Measurements from ENCODE around the gene SLX4IP. TPM values are rescaled to one million over a fixed set of nuclear protein-coding genes. Genes with fewer than 3 reads are reported as not detected.
A peak's percentile ranks its signal among the peaks of the same experiment; 100 is the strongest.

SLX4IP gene
- total and polyA plus RNA-seq, 8 donors, result 2.5 to 6.4 (median 2.8) TPM

DNA sequence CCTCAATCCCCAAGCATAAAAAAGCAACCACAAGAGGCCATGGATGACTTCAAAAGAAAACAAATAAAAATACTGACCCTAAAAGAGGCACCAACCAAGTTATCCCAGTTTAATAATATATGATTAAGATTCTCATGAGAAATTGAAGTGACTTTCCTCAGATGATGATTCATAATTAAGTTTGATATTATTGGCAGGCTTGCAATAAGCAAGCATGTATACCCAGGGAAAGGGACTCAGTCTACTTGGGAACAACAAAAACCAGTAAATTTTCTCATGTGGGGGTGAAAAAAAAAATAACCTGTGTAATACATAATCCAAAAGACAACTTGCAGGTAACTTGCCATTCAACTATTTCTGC lies 219.1 kb downstream of the SLX4IP start:
- H3K36me3 ChIP-seq, result peaks cover 0 to 52% (median 24%) of the 10 kb centered on the region in 3 donors
- no peak for DNase-seq
- H3K9me3 ChIP-seq, result no peaks in the 10 kb centered on the region
- H3K4me1 ChIP-seq, result peaks cover 53 to 61% (median 58%) of the 10 kb centered on the region in 3 donors
- ATAC-seq, result peak in 1 of 4 donors; percentile 3
- peak overlapping the region in 2 of 4 donors; percentile 7 to 19 for H3K4me3 ChIP-seq
- no peak for FAIRE-seq
- H3K27me3 ChIP-seq, result no peaks in the 10 kb centered on the region
- H3K27ac ChIP-seq, result peak overlapping the region; percentile 23 to 84 (median 64)
- intact Hi-C loops (cut with DNase I), result no loop called here
- TF ChIP-seq, protein P1, sequence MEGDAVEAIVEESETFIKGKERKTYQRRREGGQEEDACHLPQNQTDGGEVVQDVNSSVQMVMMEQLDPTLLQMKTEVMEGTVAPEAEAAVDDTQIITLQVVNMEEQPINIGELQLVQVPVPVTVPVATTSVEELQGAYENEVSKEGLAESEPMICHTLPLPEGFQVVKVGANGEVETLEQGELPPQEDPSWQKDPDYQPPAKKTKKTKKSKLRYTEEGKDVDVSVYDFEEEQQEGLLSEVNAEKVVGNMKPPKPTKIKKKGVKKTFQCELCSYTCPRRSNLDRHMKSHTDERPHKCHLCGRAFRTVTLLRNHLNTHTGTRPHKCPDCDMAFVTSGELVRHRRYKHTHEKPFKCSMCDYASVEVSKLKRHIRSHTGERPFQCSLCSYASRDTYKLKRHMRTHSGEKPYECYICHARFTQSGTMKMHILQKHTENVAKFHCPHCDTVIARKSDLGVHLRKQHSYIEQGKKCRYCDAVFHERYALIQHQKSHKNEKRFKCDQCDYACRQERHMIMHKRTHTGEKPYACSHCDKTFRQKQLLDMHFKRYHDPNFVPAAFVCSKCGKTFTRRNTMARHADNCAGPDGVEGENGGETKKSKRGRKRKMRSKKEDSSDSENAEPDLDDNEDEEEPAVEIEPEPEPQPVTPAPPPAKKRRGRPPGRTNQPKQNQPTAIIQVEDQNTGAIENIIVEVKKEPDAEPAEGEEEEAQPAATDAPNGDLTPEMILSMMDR (IDR thresholded peaks at IDR 0.05), result no peak

DNA sequence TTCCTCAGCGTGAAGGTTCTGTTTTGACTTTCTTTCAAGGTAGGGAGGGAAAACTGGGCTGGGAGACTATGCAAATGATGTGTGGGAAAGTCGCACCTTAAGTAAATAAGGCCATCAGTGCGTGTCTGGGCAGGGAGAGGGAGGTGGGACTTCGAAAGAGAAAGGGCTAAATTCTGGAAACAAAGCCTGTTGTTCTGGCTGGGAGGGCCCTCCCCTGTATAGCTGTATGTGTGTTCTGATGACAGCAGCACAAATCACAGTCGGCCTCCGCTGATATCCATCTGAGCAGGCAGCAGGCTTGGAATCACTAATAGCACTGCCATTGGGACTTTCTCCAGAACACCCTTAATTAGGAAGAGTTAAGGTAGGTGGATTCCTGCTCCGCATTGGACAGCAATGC lies 219.5 kb downstream of the SLX4IP start:
- Histone ChIP-seq H3K9me3 (no peaks in the 10 kb centered on the region), H3K27ac (peak overlapping the region; percentile 23 to 84 (median 64)), H3K4me3 (peak overlapping the region in 2 of 4 donors; percentile 7 to 19), H3K36me3 (peaks cover 0 to 48% (median 20%) of the 10 kb centered on the region in 3 donors), H3K27me3 (no peaks in the 10 kb centered on the region), H3K4me1 (peaks cover 57 to 65% (median 58%) of the 10 kb centered on the region in 3 donors)
- intact Hi-C loops (cut with DNase I), result no loop called here
- FAIRE-seq (no peak), DNase-seq (peak in 5 of 6 donors; percentile 58 to 81 (median 73)), ATAC-seq (peak; percentile 83 to 88 (median 84))
- WGBS, 2 donors, result 7 to 11% methylated on average over 7 of the region's 7 CpGs
- TF ChIP-seq, protein P1 (IDR thresholded peaks at IDR 0.05), result no peak

DNA sequence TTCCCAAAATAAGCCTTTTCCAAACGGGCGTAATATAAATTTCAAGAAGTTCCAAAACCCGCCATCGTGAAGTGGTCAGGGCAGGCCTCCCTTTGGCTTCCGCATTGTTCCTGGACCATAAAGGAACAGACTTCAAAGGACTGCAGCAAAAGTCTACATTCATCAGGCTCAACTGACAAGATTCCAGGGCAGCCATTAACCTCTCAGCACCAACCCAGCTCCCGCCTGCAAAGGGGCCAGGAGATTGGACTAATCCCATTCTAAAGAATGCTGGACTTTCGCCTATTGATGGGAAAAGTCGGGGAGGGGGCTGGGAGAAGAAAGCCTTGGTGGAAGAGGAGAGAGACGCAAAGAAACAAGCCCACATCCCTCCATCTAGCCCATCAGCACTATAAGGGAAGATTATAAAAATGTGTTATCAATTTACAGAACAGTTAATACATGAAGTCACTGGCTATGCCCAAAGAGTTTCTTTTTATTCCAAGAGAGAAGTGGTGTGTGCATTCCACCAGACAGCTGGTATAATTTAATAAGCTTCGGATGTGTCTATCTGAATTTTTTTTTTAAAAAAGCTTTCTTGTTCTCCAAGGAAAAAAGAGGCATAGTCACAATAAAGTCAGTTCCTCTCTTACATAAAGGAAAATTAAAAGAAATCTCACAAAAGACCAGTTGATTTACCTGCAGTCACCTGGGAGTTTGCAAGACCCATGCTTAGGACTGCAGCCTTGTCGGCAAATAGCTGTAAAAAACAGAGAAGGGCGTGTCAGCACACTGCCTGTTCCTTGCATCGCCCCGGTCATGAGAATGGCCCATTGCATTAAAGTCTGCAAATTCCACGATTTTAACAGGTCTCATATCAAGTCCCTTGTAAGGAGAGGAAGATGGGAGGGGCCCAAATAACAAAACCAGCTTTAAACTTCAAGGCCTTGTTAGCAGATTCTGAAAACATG lies 220.9 kb downstream of the SLX4IP start:
- H3K36me3 ChIP-seq, result peaks cover 0 to 42% (median 9%) of the 10 kb centered on the region in 3 donors
- peaks cover 58 to 77% (median 64%) of the 10 kb centered on the region in 3 donors for H3K4me1 ChIP-seq
- 69 to 75% methylated on average over 15 of the region's 15 CpGs for WGBS, 2 donors
- FAIRE-seq (no peak), ATAC-seq (no peak), DNase-seq (no peak)
- peak overlapping the region in 2 of 4 donors; percentile 83 to 84 for H3K27ac ChIP-seq
- TF ChIP-seq, protein P1 (IDR thresholded peaks at IDR 0.05), result no peak
- no peak overlapping the region for H3K4me3 ChIP-seq
- no peaks in the 10 kb centered on the region for H3K9me3 ChIP-seq
- H3K27me3 ChIP-seq, result no peaks in the 10 kb centered on the region
- intact Hi-C loops (cut with DNase I), result no loop called here

DNA sequence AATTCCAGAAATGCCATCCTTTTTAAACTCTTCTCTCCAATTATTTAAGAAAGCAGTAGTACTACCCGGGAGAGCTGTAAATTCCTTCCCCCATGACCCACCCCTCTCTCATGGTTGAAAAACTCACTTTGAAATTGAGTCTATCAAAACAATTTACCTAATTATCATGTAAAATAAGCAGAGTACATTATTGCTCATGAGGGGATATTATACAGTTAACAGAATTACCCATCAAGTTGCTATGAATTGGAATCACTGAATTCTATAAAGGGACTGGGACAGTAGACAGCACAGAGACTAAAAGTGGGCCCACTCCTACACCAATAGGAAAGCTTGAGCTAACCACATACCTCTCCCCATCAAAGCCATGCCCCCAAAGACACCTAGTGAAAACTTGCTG lies 222.3 kb downstream of the SLX4IP start:
- intact Hi-C loops (cut with DNase I), result no loop called here
- Histone ChIP-seq H3K27me3 (no peaks in the 10 kb centered on the region), H3K4me3 (no peak overlapping the region), H3K36me3 (peaks cover 0 to 40% (median 6%) of the 10 kb centered on the region in 3 donors), H3K4me1 (peaks cover 58 to 77% (median 64%) of the 10 kb centered on the region in 3 donors), H3K27ac (peak overlapping the region in 3 of 4 donors; percentile 11 to 66 (median 37)), H3K9me3 (no peaks in the 10 kb centered on the region)
- TF ChIP-seq, protein P1 (IDR thresholded peaks at IDR 0.05), result no peak
- DNase-seq (no peak), FAIRE-seq (no peak), ATAC-seq (no peak)
- 68 to 73% methylated on average over 1 of the region's 1 CpG for WGBS, 2 donors

Data from pancreas (tissue), 10 donors.